GM23338 (cell line): ENCODE measurements around the gene KBTBD6. TPM values are rescaled to one million over a fixed set of nuclear protein-coding genes. Genes with fewer than 3 reads are reported as not detected.

Experiments
- ATAC-seq: fragments of 200-7000 bp; cut with Tn5 transposase; 3 replicates; pipeline ENCODE4 v1.9.1; 2020
- DNase-seq: peaks from one replicate; pipeline ENCODE4 v3.0.0-alpha.2; 2015; ENCODE audit warnings: low spot score
- H2AFZ ChIP-seq: fragments of 200-600 bp; sonication (generic); 2 replicates; pipeline ENCODE4 v1.8.0; 2016; ENCODE audit warnings: antibody characterized with exemption, mild to moderate bottlenecking, moderate library complexity
- H3F3A ChIP-seq: fragments of 200-600 bp; sonication (generic); replicated peaks from 2 replicates; pipeline ENCODE4 v1.8.0; 2017; ENCODE audit warnings: antibody characterized with exemption, mixed run types, low read depth
- H3K27ac ChIP-seq: fragments of 200-600 bp; sonication (generic); 2 replicates; pipeline ENCODE4 v1.6.1; 2016; ENCODE audit warnings: low read depth
- H3K27me3 ChIP-seq: fragments of 200-600 bp; sonication (generic); 2 replicates; pipeline ENCODE4 v1.8.0; 2016; ENCODE audit warnings: mild to moderate bottlenecking, mixed run types, moderate library complexity; ENCODE audit not compliant: insufficient read depth
- H3K36me3 ChIP-seq: fragments of 200-600 bp; sonication (generic); 2 replicates; pipeline ENCODE4 v1.8.0; 2016; ENCODE audit warnings: mild to moderate bottlenecking; ENCODE audit not compliant: insufficient read depth
- H3K4me1 ChIP-seq: fragments of 200-600 bp; sonication (generic); 2 replicates; pipeline ENCODE4 v1.8.0; 2016; ENCODE audit warnings: mild to moderate bottlenecking, moderate library complexity; ENCODE audit not compliant: insufficient read depth
- H3K4me2 ChIP-seq: fragments of 200-600 bp; sonication (generic); 2 replicates; pipeline ENCODE4 v1.7.1; 2017; ENCODE audit warnings: mixed run types
- H3K4me3 ChIP-seq: fragments of 200-600 bp; sonication (generic); 2 replicates; pipeline ENCODE4 v1.6.1; 2016; ENCODE audit warnings: mixed run types
- H3K79me2 ChIP-seq: fragments of 200-600 bp; sonication (generic); replicated peaks from 2 replicates; pipeline ENCODE4 v1.8.0; 2017; ENCODE audit warnings: mild to moderate bottlenecking; ENCODE audit not compliant: insufficient read depth
- H3K9me2 ChIP-seq: fragments of 200-600 bp; sonication (generic); 2 replicates; pipeline ENCODE4 v1.8.0; 2017; ENCODE audit not compliant: insufficient read depth
- H4K20me1 ChIP-seq: fragments of 200-600 bp; sonication (generic); replicated peaks from 2 replicates; pipeline ENCODE4 v1.8.0; 2017; ENCODE audit warnings: mild to moderate bottlenecking; ENCODE audit not compliant: insufficient read depth
- H3K27ac Mint-ChIP-seq: 2 replicates; pipeline ENCODE4 v1.8.0; 2020; ENCODE audit warnings: inconsistent platforms, mild to moderate bottlenecking, moderate library complexity, mixed read lengths
- H3K27me3 Mint-ChIP-seq: 3 replicates; pipeline ENCODE4 v1.8.0; 2022; ENCODE audit warnings: low read depth, mild to moderate bottlenecking, moderate library complexity, mixed read lengths, inconsistent platforms; ENCODE audit not compliant: insufficient read depth, poor library complexity
- H3K36me3 Mint-ChIP-seq: 3 replicates; pipeline ENCODE4 v1.8.0; 2021; ENCODE audit warnings: low read depth, mild to moderate bottlenecking, inconsistent platforms, moderate library complexity, mixed read lengths
- H3K4me1 Mint-ChIP-seq: 3 replicates; pipeline ENCODE4 v1.8.0; 2020; ENCODE audit warnings: mild to moderate bottlenecking, inconsistent platforms, mixed read lengths
- H3K4me3 Mint-ChIP-seq: 3 replicates; pipeline ENCODE4 v1.8.0; 2021; ENCODE audit warnings: moderate library complexity, mild to moderate bottlenecking, inconsistent platforms, mixed read lengths
- H3K9me3 Mint-ChIP-seq: 3 replicates; pipeline ENCODE4 v1.8.0; 2020; ENCODE audit warnings: moderate library complexity, mild to moderate bottlenecking, inconsistent platforms, mixed read lengths
- CREB1 ChIP-seq: fragments of 250-450 bp; sonication (Bioruptor Pico); IDR thresholded peaks from 2 replicates; pipeline ENCODE4 v1.5.0; 2020; ENCODE audit warnings: low read depth, mild to moderate bottlenecking, moderate library complexity
- CTCF ChIP-seq, 2 experiments: fragments of 200-600 bp in 1 of 2; sonication (generic) in 1 of 2; conservative IDR thresholded peaks; 2 replicates each; pipeline versions ENCODE4 v1.5.1 to v1.6.1; 2016 to 2017; ENCODE audit warnings: antibody characterized with exemption in 2 of 2, low read depth in 2 of 2, mild to moderate bottlenecking in 2 of 2, moderate library complexity in 1 of 2
- ETS1 ChIP-seq: IDR thresholded peaks from 2 replicates; pipeline ENCODE4 v1.6.1; 2016; ENCODE audit warnings: antibody characterized with exemption
- EZH2 ChIP-seq: fragments of 200-600 bp; sonication (generic); IDR thresholded peaks from one replicate; pipeline ENCODE4 v1.8.0; 2017; ENCODE audit warnings: antibody characterized with exemption, mild to moderate bottlenecking, low read depth; ENCODE audit not compliant: unreplicated experiment
- EZH2phosphoT487 ChIP-seq: fragments of 200-600 bp; sonication (generic); IDR thresholded peaks from one replicate; pipeline ENCODE4 v1.8.1; 2018; ENCODE audit warnings: antibody characterized with exemption; ENCODE audit not compliant: unreplicated experiment
- JUNB ChIP-seq: IDR thresholded peaks from one replicate; pipeline ENCODE4 v1.6.1; 2016; ENCODE audit warnings: antibody characterized with exemption; ENCODE audit not compliant: unreplicated experiment
- REST ChIP-seq: IDR thresholded peaks from one replicate; pipeline ENCODE4 v1.6.1; 2018; ENCODE audit warnings: antibody characterized with exemption; ENCODE audit not compliant: unreplicated experiment
- STAT1 ChIP-seq: IDR thresholded peaks from one replicate; pipeline ENCODE4 v1.6.1; 2016; ENCODE audit warnings: antibody characterized with exemption; ENCODE audit not compliant: unreplicated experiment
- ZNF114 ChIP-seq: fragments of 250-450 bp; sonication (Bioruptor Pico); IDR thresholded peaks from 2 replicates; pipeline ENCODE4 v1.5.0; 2020; ENCODE audit warnings: mild to moderate bottlenecking, moderate library complexity
- ZNF331 ChIP-seq: fragments of 250-450 bp; sonication (Bioruptor Pico); IDR thresholded peaks from 2 replicates; pipeline ENCODE4 v1.5.0; 2020; ENCODE audit warnings: low read depth, mild to moderate bottlenecking, moderate library complexity
- ZNF462 ChIP-seq: fragments of 250-450 bp; sonication (Bioruptor Pico); IDR thresholded peaks from 2 replicates; pipeline ENCODE4 v1.5.0; 2020; ENCODE audit warnings: mild to moderate bottlenecking, moderate library complexity
- polyA plus RNA-seq: library from polyadenylated mRNA; unstranded; fragments of >200 nt; fragmentation: Nextera tagmentation; extraction: Ambion mirVana; gene quantifications from 2 replicates; pipeline ENCODE4 v1.2.1, GENCODE V29; 2016
- total RNA-seq: library from RNA; depleted of rRNA; stranded (reverse); fragments of >200 nt; shearing (Covaris generic); gene quantifications from 2 replicates; pipeline ENCODE4 v1.2.3, GENCODE V29; 2014

Gene KBTBD6
- total and polyA plus RNA-seq, 2 experiments from 2014 or later, result 5.7 to 13.5 TPM

DNA sequence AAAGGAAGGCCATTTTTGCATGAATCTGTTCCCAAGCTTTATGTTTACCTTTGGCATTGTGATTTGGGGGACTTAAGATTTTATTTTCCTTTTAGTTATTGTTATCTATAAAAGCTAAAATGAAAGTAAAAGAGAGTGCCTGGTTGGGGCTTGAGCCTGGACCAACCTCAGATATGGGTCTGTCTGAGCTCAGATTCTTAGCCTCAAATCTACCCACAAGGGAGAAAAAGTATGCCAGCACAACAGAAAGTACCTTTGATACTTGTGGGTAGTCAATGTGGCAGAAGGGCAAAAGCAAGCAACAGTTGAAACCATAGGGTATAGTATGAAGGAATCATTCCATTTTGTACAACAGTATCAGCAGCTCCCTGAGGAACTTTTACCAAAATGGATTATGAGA, 26.6 kb upstream of the KBTBD6 start:
- Histone ChIP-seq H3K9me2 (no peaks in the 10 kb centered on the region), H3K27me3 (no peaks in the 10 kb centered on the region), H3K36me3 (no peaks in the 10 kb centered on the region), H3K4me1 (peaks cover 57% of the 10 kb centered on the region), H3K4me2 (peak overlapping the region; percentile 31; the same call in 1 of the 2 replicates), H4K20me1 (no peaks in the 10 kb centered on the region), H3K4me3 (no peak overlapping the region), H3F3A (no peaks in the 10 kb centered on the region), H3K79me2 (no peaks in the 10 kb centered on the region), H3K27ac (peak overlapping the region; percentile 57; the same call in 1 of the 2 replicates), H2AFZ (no peak overlapping the region)
- 0 out of 2 replicates have a peak overlapping the region, but pooled peaks have one; percentile 79 for H3K27ac Mint-ChIP-seq
- no peak for TF ChIP-seq ZNF462 (CRISPR knock-in tag)
- no peak for TF ChIP-seq JUNB
- no peak for TF ChIP-seq STAT1
- TF ChIP-seq ZNF114 (CRISPR knock-in tag), result no peak
- no peak for TF ChIP-seq ZNF331
- TF ChIP-seq ETS1, result no peak
- TF ChIP-seq REST, result no peak
- TF ChIP-seq CREB1, result no peak
- TF ChIP-seq EZH2phosphoT487, result no peak
- no peak for TF ChIP-seq CTCF (conservative IDR thresholded peaks at IDR 0.05; ENCODE audit: low read depth in 2 of 2)
- no peak for TF ChIP-seq EZH2
- no peaks in the 10 kb centered on the region for H3K36me3 Mint-ChIP-seq
- no peaks in the 10 kb centered on the region for H3K9me3 Mint-ChIP-seq
- H3K27me3 Mint-ChIP-seq, result peaks cover 2% of the 10 kb centered on the region
- no peak overlapping the region; the same call in 2 of the 3 replicates for H3K4me3 Mint-ChIP-seq
- peaks cover 42% of the 10 kb centered on the region for H3K4me1 Mint-ChIP-seq
- ATAC-seq (no peak), DNase-seq (no peak)
